Measurements from ENCODE around the gene DNASE1.

DNASE1 gene

GRCh38 chr16:3642397-3643094, 11.9 kb upstream of the DNASE1 start:
- TF ChIP-seq CTCF (IDR thresholded peaks at IDR 0.05): no peak
- H3K27ac ChIP-seq: no peak overlapping the region
- no peak overlapping the region for H3K4me3 ChIP-seq
- DNase-seq (ENCODE audit: low spot score): no peak

- no peak overlapping the region for H3K27ac ChIP-seq
- TF ChIP-seq CTCF (IDR thresholded peaks at IDR 0.05): no peak
- DNase-seq (ENCODE audit: low spot score): peak; percentile 28
- H3K4me3 ChIP-seq: no peak overlapping the region
Measured at GRCh38 chr16:3643095-3643730, 11.3 kb upstream of the DNASE1 start.

GRCh38 chr16:3645108-3645503, 9.4 kb upstream of the DNASE1 start:
- no peak for TF ChIP-seq CTCF (IDR thresholded peaks at IDR 0.05)
- Histone ChIP-seq H3K4me3 (no peak overlapping the region), H3K27ac (no peak overlapping the region)
- no peak for DNase-seq (ENCODE audit: low spot score)

- no peak for TF ChIP-seq CTCF (IDR thresholded peaks at IDR 0.05)
- Histone ChIP-seq H3K4me3 (no peak overlapping the region), H3K27ac (no peak overlapping the region)
- DNase-seq (ENCODE audit: low spot score): peak; percentile 41
Measured at GRCh38 chr16:3645504-3646347, 8.8 kb upstream of the DNASE1 start.

- DNase-seq (ENCODE audit: low spot score): peak; percentile 55
- Histone ChIP-seq H3K27ac (no peak overlapping the region), H3K4me3 (no peak overlapping the region)
- no peak for TF ChIP-seq CTCF (IDR thresholded peaks at IDR 0.05)
Measured at GRCh38 chr16:3646348-3646920, 8.1 kb upstream of the DNASE1 start.

GRCh38 chr16:3650631-3651265, 3.7 kb upstream of the DNASE1 start:
- Histone ChIP-seq H3K4me3 (no peak overlapping the region), H3K27ac (no peak overlapping the region)
- peak; percentile 36 for DNase-seq (ENCODE audit: low spot score)
- TF ChIP-seq CTCF (IDR thresholded peaks at IDR 0.05): no peak

Data from coronary artery (tissue), 2 donors.